Activated CD8-positive, alpha-beta memory T cell treated with anti-CD3 and anti-CD28 coated beads, Interleukin-2, amount 50 U/mL, for 4 hours (primary cell): ENCODE measurements around the gene CYBA.
"Not testable (repeated sequence)": the region's sequence is repeated elsewhere in the genome, so short reads cannot be mapped to it uniquely, and the experiment has no call there.

Experiments used
- DNase-seq: peaks from one replicate; pipeline ENCODE4 v3.0.0-alpha.2; 2020

CYBA gene

DNA sequence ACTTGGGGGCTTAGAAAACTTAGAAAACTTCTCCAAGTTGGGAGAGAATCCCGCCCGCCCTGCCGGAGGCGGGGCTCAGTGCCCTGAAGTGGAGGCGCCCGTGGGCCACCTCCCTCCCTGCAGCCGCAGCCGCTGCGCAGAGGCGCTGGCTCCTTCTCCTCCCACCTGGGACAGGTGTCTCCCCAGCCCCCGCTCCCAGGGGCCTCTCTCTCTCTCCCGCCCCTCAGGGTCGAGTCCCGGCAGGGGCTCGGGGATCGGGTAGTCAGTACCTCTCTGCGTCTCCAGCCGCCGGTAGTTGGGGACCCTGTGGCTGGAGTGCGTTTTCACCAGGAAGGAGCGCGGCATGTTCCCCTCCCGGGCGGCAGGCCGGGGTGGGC lies 35.2 kb upstream of the CYBA start:
- peak; percentile 44 for DNase-seq

DNA sequence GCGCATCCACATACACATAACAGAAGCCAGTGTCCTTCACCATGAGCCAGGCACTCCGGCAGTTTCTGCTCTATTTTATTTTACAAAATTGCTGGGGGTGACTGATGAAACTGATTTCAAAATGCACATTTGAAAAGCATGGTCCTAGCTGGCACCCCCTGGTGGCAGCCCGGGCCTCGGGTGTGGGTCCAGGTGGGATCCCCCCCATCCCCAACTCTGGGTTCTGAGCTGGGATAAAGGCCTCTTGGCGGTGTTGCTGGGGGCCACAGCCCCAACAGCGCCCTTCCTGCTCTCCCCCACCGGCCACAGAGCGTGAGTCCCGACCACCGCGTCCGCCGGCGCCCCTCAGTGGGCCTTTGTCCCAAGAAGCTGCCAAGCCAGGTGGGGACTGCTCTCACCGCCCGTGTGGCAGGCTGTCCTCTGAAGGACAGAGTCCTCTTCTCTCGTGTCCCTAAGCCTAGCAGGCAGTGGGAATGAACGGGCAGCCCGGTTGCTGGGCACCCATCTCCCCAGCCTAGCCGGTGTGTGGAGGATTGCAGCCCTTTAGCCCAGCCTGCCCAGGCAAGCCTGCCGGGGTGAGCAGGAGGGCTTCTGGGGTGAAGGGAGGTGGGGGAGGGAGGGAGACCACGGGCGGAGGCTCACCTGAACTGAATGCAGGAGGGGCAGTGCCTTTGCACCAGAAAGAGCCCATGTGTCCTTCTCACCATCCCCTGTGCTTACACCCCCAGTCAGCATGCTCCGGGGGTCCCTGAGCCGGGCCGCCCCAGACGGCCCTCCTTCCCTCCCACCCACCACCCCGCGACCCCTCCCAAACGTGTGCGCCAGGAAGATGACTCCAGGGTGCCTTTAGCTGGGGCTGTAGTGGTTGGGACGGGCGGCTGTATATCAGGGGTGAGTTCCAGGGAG lies 34.6 kb upstream of the CYBA start:
- DNase-seq = peak; percentile 75

DNA sequence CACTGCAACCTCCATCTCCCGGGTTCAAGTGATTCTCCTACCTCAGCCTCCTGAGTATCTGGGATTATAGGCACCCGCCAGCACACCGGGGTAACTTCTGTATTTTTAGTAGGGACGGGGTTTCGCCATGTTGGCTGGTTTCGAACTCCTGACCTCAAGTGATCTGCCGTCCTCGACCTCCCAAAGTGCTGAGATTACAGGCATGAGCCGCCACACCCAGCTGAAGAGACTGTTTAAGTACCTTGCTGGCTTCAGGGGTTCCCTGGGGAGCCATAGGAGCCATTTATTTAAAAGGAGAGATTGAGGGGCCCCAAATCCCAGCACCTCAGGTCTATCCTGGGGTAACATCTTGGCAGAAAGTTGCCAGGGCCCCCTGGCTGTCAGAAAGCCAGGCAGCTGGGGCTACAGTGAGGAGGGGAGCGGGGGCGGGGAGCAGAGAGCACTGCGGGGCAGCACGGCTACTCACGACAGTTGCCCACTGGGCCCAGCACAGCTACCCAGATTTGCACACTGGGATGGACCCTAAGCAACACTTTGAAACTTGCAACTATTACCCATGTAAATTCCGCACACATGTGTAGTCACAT lies 33.8 kb upstream of the CYBA start:
- DNase-seq = no peak

DNA sequence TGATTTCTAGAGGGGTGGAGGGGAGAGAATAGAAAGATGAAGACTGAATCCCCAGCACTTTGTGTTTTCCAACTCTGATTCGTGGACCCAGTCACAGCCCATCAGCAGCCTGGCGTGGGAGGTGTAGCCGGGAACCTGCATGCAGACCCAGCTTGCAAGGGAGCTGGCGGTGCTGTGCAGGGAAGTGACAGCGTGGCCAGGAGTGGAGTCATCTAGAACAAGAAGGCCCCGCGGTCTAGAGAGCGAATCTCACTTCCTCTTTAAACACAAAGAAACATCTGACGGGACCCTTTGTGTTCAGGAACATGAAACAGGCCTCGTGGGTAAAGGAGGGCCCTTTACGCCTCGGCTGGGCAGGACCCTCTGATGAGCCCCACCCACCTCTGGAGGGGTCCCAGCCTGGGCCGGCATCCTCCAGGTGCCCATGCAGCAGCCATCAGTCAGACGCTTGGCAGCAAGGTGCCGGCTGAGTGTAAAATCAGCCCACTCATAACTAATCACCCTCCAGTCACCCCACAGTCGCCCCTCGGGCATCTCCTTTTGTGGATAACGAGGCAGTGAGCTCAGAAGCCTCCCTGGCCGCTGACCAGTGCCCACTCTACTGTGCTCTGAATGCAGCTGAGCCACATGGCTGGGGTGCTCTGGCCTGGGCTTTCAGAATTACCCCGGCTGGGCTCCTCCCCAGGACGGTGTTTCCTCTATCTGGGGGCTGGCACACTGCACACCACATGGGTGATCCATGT lies 31.0 kb upstream of the CYBA start:
- DNase-seq = peak; percentile 59

DNA sequence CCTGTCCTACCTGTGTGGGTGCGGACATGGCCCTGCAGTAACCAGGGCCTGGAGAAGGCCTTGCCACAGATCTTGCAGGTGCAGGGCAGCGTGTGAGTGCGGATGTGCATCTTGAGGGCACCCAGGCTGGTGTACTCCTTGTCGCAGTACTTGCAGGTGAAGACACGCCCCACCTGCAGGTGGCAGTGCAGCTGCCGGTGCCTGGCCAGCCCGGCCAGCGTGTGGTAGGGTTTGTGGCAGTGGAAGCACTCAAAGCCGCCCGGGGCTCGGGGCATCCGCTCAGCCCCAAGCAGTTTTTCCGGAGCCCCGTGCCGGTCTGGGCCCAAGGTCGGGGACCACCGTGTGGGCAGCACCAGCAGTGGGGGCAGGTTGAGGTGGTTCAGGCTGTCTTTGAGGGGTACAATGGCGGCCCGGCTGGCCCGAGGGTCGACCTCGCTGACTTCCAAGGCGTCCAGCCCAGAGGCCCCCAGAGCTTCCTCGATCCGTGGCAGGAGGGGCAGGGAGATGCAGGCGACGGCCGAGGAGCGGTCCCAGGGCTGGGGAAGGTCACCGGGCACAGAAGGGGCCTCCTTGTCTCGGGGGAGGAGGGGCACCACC lies 30.3 kb upstream of the CYBA start:
- DNase-seq = peak; percentile 44

DNA sequence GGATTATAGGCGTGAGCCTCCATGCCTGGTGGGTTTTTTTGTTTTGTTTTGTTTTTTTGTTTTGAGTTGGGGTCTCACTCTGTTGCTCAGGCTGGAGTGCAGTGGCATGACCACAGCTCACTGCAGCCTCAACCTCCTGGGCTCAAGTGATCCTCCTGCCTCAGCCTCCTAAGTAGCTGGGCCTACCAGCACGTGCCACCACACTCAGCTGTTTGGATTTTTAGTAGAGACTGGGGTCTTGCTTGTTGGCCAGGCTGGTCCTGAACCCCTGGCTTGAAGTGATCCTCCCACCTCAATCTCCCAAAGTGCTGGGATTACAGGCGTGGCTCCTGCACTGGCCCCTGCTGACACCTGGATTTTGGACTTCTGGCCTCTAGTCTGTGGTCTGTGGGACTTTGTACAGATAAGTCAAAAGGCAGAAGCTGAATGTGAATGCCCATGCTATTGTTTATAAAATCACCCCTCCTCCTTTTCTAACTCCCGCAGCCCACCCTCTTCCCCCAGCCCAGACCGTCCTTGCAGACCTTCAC lies 29.8 kb upstream of the CYBA start:
- DNase-seq = no peak

DNA sequence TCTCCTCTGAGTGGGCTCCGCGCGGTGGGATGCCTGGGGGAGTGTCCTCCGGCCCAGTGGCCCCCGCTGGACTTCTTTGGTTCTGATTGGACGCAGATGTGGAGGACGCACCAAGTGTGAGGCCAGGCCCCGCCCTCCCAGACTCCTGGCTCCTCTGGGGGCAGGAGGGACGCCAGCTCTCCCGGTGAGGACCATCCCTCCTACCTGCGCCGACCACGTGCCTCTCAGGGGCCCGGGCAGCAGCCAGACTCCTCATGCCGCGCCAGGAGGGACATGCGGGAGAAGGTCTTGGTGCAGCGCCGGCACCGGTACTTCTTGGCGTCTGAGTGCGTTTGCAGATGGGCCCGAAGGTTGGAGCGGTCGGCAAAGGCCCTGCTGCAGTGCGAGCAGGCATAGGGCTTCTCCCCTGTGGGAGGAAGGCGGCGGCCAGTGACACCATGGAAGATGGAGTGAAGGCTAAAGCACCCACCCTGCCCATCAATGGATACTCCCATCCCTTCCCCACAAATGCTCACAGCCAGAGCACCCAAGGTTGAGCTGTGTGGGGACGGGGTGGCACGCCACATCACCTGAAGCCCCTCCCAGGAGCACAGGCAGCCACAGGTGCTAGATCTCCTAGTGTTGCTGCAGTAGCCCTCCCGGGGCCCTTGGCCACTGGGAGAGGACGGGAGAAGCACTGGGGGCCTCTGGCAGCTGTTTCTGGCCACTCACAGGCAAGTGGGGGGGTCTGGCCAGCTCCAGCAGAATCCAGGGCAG lies 27.5 kb upstream of the CYBA start:
- DNase-seq = no peak

DNA sequence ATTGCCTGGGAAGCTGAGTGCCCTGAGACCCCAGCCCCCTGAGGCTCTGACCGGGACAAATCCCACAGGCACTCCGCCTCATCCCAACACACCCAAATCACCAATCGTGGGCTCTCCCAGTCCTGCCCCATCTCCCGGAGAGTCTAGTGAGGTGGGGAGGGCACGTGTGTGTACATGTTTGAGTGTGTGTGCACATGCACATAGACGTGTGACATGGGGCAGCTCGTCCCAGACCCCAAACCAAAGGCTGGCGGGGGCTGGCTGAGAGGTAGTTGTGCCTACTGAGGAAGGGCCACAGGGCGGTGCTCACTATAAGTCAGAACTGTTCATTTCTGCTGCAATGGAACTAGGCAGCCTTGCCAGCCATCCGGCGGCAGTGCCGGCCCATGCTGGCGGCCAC lies 26.9 kb upstream of the CYBA start:
- no peak for DNase-seq

DNA sequence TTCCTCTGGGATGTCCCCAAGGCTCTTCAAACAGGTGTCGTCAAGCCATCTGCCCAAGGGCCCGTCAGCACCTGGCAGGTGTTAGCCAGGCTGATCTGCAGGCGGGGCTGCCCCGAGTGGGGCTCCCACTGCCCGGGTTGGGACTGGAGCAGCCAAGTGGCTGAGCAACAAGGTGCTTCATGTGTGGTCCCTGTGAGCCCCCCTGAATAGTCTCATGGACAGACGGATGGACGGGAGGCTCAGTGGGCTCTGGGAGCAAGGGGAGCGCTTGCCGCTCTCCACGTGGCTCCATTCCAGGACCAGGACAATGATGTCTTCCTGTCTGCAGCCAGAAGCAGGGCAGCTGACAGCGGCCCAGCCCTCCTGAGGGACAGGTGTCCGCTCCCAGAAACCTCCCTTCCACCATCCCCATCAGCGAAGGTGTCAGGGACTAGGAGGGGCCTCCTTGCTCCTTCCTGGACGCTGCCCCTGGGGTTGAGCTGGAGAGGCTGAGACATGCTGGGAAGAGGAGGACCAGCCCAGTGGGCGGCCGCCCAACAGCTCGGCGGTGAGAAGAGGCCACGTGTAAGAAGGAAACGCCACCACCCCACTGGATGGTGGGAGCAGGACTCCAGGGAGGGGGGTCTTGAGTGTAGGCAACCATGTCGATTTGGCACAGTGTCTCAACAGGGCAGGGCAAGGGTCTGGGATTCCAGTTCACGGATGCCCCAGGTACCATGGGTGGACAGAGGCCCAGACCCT lies 25.8 kb upstream of the CYBA start:
- no peak for DNase-seq

DNA sequence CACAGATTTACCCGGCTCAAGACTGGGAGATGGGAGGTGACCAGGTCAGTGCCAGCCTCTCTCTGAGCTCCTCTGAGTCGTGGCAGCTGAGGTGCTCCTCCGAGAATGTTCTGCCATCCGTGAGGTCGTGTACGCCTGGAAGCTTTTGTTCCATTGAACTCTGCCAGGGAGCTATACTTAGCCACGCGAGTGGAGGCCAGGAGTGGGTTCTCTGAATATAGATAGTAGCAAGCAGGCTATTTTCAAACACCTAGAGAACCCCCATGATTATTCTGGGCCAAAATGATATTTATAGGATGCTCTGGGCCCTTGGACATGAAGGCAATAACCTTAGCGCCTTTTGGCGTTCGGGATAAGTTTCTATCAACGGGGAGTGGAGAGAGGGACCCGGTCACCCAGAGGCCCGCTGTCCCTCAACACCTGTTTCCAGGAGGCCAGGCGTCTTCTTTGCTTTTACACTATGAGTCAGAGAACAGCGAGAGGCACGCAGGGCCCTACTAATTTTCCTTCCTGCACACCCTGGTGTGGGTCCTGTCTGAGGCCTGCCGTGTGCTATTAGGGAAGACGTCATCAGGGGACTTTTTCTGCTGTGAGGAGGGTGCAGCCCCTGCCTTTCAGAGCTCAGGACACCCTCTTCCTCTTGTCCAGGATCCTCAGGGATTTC lies 23.0 kb upstream of the CYBA start:
- DNase-seq = no peak

DNA sequence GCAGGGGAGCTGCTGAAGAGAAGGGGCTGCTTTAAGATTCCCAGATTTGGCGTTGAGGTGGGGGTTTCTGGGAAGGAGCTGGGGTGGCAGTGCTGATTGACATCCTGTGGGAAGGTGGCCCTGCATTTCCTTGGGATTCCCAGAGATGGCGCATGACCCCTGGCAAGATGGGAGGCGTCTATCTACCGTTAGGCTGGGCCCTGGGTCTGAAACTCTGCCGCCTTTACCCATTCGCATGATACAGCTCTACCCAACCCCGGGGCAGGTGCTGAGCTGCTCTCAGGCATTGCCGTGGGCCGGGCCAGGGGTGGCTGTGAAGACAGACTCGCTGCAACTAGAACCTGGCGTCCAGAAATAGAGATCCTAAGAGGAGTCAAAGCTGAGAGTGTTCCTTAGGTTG lies 21.9 kb upstream of the CYBA start:
- no peak for DNase-seq

DNA sequence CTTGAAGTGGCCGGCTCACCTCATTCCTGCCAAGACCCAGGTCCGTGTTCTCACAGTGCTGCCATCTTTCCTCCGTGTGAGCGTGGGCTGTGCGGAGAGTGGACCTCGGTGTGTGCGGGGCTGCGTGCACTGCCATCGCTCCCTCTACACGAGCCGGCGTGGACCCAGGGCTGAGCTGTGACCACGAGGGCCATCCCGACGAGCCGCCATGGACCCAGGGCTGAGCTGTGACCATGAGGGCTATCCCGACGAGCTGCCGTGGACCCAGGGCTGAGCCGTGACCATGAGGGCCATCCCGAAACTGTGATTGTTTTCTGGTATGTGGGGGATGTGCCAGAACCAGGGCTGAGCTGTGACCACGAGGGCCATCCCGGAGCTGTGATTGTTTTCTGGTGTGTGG lies 21.0 kb upstream of the CYBA start:
- DNase-seq = no peak

DNA sequence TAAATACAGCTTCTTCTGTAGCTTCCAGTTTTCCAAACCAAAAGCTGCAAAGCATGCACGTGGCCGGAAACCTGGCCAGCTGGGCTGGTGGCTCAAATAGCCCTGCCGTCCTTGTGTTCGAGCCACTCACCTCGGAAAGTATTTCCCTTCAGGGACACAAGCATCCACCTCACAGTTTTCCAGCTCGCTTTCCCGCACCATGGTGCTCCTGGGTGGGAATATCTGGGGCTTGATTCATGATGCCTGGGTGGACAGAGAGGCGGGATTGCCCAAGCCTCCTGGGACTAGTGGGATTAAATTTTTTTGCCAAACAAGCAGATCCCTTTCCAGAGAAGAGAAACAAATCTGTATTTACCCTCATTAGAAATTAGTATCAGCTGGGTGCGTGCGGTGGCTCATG lies 19.1 kb upstream of the CYBA start:
- DNase-seq = no peak

DNA sequence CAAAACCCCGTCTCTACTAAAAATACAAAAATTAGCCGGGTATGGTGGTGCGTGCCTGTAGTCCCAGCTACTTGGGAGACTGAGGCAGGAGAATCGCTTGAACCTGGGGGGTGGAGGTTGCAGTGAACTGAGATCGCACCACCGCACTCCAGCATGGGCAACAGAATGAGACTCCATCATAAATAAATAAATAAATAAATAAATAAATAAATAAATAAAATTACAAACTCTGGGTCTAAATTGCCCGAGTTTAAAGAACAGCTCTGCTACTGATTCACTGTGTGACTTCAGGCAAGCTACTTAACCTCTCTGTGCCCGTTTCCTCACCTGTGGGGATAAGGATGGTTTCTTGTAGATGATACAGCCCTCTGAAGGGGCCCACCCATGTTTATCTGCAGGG lies 18.6 kb upstream of the CYBA start:
- not testable (repeated sequence) for DNase-seq

DNA sequence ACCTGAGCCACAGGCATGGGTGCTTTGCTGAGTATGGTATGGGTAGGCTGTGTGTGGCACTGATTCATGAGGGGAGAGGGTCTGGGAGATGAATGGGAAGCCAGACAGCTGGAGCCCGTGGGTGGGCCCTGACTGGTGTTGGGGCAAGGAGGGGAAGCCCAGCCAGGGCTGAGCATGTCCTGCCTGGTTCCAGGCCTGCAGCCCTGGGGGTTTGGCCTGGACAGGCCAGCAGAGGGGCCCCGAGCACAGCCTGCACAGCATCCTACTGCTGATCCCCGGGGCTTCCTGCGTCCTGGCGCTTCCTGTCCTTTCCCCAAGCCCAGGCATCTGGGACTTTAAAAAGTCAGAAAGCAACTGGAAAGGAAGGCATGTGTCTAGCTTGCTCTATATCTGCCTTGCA lies 16.6 kb upstream of the CYBA start:
- no peak for DNase-seq

DNA sequence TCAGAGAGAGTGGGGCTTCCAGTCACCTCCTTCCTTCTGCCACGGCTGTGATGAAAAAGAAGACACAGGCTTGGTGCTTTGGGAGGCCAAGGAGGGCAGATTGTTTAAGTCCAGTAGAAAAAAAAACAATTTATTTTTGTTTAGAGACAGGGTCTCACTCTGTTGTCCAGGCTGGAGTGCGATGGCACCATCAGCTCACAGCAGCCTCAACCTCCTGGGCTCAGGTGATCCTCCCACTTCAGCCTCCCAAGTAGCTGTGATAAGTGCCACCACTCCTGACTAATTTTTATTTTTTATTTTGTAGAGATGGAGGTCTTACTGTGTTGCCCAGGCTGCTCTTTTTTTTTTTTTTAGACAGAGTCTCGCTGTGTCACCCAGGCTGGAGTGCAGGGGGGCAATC lies 14.7 kb upstream of the CYBA start:
- no peak for DNase-seq

DNA sequence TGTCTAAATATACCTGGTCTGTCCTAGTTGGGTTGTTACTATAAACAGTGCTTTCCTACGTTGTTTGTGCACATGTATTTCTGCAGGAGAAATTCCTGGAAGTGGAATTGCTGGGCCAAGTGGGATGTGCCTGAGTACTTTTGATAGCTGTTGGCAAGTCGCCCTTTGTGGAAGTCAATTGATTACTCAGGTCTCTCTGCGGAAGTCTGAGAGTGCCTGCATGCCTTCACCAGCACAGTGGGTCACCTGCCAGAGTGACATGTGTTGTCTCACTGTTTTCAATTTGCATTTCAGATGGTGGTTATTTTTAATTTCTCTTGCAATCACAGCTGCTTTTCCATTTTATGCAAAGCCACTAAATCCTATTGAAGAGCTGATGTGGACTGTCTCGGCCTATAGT lies 14.3 kb upstream of the CYBA start:
- no peak for DNase-seq

DNA sequence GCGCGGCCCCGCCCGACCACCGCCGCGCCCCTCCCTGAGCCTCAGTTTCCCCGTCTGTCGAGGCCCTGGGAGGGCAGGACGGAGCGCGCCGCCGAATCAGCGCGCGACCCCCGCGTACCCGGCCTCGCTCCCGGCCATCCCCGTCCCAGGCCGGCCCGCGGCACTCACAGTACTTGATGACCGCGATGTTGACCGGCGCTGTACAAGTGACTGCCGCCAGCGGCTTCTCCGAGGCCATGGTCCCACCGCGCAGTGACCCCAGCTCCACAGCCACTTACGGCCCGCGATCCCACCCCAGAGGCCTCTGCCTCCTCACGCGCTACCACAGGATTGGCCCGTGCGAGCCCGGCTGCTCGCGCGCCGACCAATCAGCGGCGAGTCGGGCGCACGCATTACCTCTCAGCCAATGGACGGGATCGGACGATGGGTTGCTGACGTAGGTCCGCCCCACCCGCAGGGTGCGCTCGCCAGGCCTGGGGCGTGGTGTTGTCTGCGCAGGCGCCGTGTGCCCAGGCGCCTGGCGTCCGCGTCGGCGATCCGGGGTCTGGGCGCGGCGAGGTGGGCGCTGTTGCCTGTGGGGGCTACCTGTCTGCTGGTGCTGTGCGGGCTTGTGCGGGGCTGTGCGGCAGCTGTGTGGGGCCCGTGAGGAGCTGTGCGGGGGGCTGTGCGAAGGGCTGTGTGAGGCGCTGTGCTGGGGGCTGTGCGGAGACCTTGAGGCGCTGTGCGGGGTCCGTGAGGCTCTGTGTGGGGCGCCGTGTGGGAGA lies 12.2 kb upstream of the CYBA start, which contains the start of gene MVD:
Gene MVD, minus strand, starts transcription at position 249 of the 764 bp plus-strand sequence. Its CDS starts 11 bp downstream, at position 238.
- DNase-seq = peak; percentile 95

DNA sequence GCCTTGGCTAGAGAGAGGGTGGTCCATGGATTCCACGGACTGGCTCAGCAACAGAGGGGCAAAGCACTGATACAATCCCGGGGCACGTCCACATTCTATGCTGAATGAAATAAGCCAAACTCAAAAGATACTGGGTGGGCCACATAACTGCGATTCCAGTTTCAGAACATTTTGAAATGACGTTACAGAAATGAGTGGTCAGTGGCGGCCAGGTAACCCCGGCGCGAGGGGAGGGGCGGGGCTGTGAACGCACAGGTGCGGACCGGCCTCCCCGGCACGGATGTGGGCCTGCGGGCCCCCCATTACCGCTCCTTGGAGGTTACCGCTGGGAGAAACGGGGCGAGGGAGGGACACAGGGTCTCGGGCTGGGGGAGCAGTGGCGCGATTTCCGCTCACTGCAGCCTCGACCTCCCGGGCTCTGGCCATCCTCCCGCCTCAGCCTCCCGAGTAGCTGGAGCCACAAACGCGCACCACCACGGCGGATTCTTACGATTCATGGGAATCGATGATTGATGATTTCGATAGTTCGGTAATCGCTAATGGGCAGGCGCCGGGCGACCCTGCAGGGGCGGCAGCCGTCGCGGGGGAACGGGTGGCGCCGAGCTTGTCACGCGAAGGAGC lies 11.5 kb upstream of the CYBA start:
- no peak for DNase-seq

DNA sequence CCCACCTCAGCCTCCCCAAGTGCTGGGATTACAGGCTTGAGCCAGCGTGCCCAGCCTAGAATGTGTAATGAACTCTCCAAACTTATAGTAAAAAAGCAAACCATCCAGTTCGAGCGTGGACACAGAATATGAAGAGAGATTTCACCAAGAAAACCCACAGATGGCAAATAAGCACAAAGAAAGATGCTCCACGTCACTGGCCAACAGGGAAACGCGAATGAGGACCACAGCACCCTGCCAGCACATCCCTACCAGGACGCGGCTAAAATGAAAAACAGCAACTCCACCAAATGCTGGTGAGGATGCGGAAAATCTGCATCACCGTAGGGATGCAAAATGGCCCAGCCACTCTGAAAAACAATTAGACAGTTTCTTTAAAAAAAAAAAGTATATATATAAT lies 10.6 kb upstream of the CYBA start:
- DNase-seq = no peak
